GM19324 (cell line): ENCODE data around the gene SESTD1.
A peak's percentile ranks its signal among the peaks of the same experiment; 100 is the strongest.

Experiments used
- ATAC-seq: cut with Tn5 transposase; IDR thresholded peaks from one replicate; pipeline ENCODE4 v1.9.1; 2021; ENCODE audit warnings: mild to moderate bottlenecking, moderate library complexity; ENCODE audit not compliant: unreplicated experiment, low FRiP score

The SESTD1 gene, protein sequence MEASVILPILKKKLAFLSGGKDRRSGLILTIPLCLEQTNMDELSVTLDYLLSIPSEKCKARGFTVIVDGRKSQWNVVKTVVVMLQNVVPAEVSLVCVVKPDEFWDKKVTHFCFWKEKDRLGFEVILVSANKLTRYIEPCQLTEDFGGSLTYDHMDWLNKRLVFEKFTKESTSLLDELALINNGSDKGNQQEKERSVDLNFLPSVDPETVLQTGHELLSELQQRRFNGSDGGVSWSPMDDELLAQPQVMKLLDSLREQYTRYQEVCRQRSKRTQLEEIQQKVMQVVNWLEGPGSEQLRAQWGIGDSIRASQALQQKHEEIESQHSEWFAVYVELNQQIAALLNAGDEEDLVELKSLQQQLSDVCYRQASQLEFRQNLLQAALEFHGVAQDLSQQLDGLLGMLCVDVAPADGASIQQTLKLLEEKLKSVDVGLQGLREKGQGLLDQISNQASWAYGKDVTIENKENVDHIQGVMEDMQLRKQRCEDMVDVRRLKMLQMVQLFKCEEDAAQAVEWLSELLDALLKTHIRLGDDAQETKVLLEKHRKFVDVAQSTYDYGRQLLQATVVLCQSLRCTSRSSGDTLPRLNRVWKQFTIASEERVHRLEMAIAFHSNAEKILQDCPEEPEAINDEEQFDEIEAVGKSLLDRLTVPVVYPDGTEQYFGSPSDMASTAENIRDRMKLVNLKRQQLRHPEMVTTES

GRCh38 chr2:179264368-179265081 is at the start of gene SESTD1:
Gene SESTD1 (minus strand): TSS chr2:179264832. CDS start chr2:179191841, 72,991 bp downstream.
- peak; percentile 83 for ATAC-seq

GRCh38 chr2:179313057-179313456 is 48.4 kb upstream of the SESTD1 start:
- ATAC-seq, result no peak

DNA sequence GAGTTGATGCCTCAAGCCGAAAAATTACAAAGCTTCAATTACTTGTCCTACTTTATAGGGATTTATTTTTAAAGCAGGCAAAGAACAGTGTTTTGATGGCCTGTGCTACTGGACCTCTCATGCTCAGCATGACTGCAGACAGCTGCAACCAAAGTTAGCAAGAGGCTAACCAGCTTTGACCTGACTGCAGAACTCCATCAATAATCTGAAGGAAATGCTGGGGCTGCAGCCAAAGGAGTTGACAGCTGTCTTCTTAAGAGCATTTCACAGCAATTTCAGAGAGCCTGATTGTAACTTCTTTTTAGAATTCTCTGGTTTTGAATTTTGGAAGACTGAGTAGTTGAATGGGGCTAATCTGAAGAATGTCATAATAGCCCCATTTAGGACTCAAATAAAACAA is 46.5 kb upstream of the SESTD1 start:
- no peak for ATAC-seq

DNA sequence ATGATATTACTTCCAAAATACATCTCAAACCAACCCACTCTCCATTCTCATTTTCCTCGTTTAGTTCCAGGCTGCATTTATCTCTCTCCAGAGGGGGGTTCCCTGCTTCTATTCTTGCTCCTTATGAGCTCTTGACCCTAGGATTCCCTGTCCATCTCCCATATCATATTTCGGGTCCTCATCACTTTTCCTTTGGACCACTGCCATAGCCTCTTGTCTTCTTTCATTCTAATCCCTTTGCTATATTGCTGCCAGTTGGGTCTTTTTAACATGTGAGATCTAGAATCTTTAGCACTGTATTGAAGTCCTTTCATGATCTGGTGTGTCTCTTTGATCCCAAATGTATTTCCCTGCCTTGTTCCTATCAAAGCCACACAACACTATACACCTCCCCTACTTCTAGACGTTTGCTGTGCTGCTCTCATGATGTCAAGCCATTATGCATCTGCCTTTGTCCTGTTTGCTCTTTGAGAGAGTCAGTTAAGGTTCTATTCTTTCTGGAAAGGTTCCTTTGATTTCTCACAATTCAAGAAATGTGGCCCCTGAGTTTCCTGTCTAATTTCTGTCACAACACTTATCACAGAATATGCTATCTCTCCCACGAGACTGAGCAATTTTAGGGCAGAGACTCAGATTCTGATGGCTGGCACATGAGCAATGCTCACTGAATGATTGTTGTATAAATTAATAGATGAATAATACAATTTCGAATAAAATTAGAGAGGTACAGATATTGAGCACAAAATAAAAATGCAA is 43.2 kb upstream of the SESTD1 start:
- no peak for ATAC-seq

- no peak for ATAC-seq
Observed at GRCh38 chr2:179305125-179305524, 40.5 kb upstream of the SESTD1 start.

DNA sequence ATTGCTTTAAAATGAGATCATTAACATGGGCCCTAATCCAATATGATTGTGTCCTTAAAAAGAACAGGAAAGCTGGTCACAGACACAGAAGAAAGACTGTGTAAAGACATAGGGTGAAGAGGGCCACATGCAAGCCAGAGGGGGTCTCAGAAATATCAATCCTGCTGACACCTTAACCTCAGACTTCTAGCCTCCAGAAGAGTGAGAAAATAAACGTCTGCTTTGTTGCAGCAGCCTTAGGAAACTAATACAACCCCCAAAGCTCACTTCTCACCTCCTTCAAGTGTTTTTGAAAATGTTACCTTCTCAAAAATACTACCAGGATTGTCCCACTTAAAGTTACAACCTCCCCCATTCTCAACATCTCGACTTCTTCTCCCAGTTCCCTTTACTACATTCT is 39.8 kb upstream of the SESTD1 start:
- no peak for ATAC-seq

DNA sequence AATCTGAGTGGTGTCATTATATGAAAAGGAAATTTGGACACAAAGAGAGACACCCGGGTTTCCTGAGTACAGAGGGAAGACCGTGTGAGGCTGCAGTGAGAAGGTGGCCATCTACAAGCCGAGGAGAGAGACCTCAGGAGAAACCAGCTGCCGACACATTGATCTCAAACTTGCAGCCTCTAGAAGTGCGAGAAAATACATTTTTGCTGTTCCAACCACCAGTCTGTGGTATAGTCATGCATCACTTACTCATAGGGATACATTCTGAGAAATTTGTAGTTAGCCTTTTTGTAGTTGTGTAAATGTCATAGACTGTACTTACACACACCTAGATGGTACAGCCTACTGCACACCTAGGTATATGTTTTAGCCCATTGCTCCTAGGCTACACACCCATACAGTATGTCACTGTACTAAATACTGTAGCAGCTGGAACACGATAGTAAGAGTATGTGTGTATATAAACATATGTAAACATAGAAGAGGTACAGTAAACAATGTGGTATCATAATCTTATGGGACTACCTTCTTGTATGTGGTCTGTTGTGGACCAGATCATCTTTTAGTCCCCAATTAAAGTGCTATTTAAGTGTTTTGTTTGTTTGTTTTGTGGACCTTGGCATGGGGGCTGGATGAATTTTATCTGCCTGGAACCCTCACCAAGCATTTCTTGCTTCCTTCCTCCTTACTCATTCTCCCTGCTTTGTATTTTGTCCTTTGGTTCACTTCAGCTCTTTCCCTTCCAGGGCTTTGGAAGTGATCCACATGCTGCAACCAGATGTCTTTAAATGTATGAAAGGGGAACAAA is 38.3 kb upstream of the SESTD1 start:
- no peak for ATAC-seq

GRCh38 chr2:179302149-179302548 is 37.5 kb upstream of the SESTD1 start:
- ATAC-seq, result no peak

DNA sequence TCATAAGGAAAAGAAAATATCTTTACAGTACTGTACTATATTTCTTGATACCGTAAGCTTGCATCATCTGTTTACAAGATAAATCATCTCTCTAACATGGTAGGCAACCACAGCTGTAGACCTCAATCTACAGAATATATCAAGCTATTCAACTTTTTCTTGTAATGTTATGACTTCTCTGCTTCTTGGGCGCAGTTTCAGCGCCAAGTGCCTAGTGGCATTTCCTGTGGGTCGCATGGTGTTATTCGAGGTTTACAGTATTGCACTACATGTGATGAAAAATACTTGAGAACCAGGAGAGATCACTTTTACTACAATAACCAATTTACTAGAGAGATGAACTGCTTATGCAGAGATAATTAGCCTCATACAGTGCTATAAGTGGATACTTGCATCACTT is 34.0 kb upstream of the SESTD1 start:
- no peak for ATAC-seq

- no peak for ATAC-seq
Observed at GRCh38 chr2:179297927-179298326, 33.3 kb upstream of the SESTD1 start.

GRCh38 chr2:179290329-179290728 is 25.7 kb upstream of the SESTD1 start:
- no peak for ATAC-seq

DNA sequence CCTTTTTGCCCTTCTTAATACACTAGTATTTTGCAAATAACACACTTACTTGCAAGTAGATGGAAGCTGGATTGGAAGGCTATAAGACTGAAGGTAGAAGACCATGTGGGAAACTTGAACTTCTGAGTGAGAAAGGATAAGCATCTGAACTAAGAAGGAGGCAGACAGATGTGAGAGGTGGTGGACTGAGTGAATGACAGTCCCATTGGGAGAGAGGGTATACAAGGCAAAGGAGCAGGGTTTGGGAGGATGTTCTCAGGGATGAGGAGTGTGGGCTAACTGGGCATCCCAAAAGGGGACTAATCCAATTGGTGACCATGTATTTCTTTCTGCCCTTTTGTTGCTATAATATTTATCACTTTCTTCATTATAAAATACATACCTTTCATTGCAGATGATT is 20.4 kb upstream of the SESTD1 start:
- no peak for ATAC-seq

DNA sequence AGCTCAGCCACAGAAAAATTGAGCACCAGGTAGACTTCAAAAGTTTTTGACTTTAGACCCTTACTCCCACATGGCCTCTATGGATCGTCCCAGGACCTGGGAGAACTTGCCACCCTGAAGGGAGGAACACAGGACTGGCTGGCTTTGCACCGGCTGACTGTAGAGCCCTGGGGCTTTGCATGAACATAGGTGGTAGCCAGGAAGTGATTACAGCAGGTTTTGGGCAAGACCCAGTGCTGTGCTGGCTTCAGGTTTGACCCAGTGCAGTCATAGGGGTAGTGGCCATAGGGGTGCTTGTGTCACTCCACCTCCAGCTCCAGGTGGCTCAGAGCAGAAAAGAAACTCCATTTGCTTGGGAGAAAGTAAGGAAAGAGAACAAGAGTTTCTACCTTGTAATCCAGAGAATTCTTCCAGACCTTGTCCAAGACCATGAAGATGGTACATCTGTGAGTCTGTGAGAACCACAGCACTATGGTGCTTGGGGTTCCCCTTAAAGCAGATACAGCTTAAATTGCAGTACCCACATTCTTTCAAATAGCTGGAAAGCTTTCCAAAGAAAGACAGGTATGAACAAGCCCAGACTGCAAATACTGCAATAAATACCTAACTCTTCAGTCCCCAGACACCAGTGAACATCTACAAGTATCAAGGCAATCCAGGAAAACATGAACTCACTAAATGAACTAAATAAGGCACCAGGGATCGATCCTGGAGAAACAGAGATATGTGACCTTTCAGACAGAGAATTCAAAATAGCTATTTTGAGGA is 13.0 kb upstream of the SESTD1 start:
- ATAC-seq, result no peak

GRCh38 chr2:179275253-179276012 is 10.8 kb upstream of the SESTD1 start:
- ATAC-seq, result no peak

DNA sequence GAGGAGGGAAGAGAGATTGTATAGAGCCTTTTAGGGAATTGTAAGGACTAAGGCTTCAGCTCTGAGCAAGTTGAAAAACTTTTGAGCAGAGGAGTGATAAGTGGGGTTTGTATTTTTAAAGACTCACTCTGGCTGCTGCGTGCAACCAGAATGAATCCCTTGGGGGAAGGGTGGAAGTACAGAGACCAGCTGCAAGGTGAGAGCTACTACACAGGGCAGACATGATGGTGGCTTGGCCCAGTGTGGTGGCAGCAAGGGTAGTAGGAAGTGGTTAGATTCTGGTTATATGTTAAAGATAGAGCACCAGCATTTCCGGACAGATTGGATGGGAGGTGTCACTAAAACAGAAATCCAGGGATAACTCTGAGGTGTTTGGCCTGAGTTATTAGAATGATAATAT is 10.1 kb upstream of the SESTD1 start:
- peak; percentile 94 for ATAC-seq

GRCh38 chr2:179273461-179273962 is 8.9 kb upstream of the SESTD1 start:
- ATAC-seq, result no peak

DNA sequence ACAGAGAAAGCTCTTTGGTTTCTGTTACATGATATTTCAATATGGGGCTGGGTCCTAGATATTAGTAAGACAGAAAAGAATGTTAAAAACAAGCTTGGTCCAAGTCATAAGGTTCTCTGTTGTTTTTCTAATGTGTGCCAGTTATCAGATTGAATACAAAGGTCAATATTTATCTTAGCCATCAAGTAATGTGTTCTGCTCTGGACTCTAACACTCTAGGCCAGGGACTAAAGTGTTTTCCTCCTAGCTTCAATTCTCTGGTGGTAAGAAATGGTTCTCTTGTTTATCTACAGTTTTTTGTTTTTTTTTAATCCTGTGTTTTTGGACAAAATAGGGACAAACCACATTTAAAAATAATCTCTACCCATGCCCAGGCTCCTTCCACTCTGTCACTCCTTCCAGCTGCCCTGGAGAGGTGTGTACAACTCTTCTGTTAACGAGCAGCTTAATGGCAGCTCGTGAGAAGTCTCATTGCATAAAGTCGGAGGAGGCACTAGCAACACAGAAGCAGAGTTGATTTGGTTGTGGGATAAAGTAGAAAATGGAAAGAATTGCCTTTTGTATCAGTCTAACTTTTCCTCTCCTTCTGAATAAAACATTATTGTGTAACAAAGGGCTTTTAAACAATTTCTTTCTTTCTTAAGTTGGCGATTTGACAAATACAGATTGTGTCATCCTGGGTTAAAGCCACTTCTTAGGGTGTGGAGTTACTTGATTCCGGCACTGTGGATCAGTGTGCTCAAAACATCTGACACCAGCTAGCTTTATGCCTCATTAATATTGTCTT is 8.0 kb upstream of the SESTD1 start:
- no peak for ATAC-seq
